ENCODE measurements around the gene KAZN. TPM values are rescaled to one million over a fixed set of nuclear protein-coding genes. Genes with fewer than 3 reads are reported as not detected.

The KAZN gene
- polyA plus RNA-seq, 1 donor (not counting 4 experiments of a cell fraction or from before 2014, with no cell fraction given) = 5.9 TPM

DNA sequence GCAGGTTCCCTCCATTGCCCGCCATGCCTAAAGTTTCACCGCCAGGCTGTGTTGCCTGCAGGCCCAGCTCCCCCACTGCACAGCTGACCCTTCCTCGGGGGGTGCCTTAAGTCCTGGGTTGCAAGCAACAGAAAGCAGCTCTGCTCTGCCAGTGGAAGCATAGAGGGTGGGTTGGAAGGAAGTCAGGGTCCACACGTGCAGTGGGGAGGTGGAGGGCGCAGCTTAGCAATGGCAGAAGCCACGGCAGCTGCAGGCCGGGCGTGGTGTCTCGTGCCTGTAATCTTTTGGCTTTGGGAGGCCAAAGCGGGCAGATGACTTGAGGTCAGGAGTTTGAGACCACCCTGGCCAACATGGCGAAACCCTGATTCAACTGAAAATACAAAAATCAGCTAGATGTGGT is 448.8 kb downstream of the KAZN start:
- no peaks in the 10 kb centered on the region for H3K27me3 ChIP-seq (ENCODE audit: control insufficient read depth, extremely low read depth, insufficient read depth, low read length)
- DNase-seq (ENCODE audit: low read depth, low spot score) (no peak), FAIRE-seq (no peak)
- H3K4me1 ChIP-seq (ENCODE audit: control insufficient read depth, extremely low read depth, insufficient read depth, low read length) = peaks cover 3% of the 10 kb centered on the region
- no peak overlapping the region for H3K4me3 ChIP-seq (ENCODE audit: control insufficient read depth in 2 of 3, extremely low read depth in 1 of 3, insufficient read depth in 2 of 3, low read depth in 1 of 3, low read length in 3 of 3)
- peaks cover 6 to 9% of the 10 kb centered on the region in 2 experiments for H3K36me3 ChIP-seq (ENCODE audit: control insufficient read depth in 2 of 2, extremely low read depth in 1 of 2, insufficient read depth in 2 of 2, low read length in 2 of 2)
- dilution Hi-C loops (cut with MboI; ENCODE audit: extremely low pct_ligation_motif_present, low sequenced_read_pairs) = no loop called here
- no peaks in the 10 kb centered on the region for H3K79me2 ChIP-seq (ENCODE audit: control insufficient read depth, insufficient read depth, low read length)
- no peaks in the 10 kb centered on the region for H4K20me1 ChIP-seq (ENCODE audit: control insufficient read depth, extremely low read depth, insufficient read depth, low read length)
- no peak overlapping the region for H3K9ac ChIP-seq (ENCODE audit: control insufficient read depth, extremely low read depth, insufficient read depth, low read length)
- H3K27ac ChIP-seq (ENCODE audit: control insufficient read depth, insufficient read depth, low read length) = no peak overlapping the region
- no peak overlapping the region for H2AFZ ChIP-seq (ENCODE audit: control insufficient read depth, low read length)
- no peaks in the 10 kb centered on the region for H3K9me1 ChIP-seq (ENCODE audit: control insufficient read depth, extremely low read depth, insufficient read depth, low read length)
- TF ChIP-seq, protein P1, sequence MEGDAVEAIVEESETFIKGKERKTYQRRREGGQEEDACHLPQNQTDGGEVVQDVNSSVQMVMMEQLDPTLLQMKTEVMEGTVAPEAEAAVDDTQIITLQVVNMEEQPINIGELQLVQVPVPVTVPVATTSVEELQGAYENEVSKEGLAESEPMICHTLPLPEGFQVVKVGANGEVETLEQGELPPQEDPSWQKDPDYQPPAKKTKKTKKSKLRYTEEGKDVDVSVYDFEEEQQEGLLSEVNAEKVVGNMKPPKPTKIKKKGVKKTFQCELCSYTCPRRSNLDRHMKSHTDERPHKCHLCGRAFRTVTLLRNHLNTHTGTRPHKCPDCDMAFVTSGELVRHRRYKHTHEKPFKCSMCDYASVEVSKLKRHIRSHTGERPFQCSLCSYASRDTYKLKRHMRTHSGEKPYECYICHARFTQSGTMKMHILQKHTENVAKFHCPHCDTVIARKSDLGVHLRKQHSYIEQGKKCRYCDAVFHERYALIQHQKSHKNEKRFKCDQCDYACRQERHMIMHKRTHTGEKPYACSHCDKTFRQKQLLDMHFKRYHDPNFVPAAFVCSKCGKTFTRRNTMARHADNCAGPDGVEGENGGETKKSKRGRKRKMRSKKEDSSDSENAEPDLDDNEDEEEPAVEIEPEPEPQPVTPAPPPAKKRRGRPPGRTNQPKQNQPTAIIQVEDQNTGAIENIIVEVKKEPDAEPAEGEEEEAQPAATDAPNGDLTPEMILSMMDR (optimal IDR thresholded peaks at IDR 0.05 in 1 of 3, IDR thresholded peaks at IDR 0.05 in 1 of 3, conservative IDR thresholded peaks at IDR 0.05 in 1 of 3; ENCODE audit: extremely low read depth in 1 of 3, insufficient read depth in 2 of 3, low read length in 3 of 3) = no peak
- TF ChIP-seq EZH2 (IDR thresholded peaks at IDR 0.05; ENCODE audit: low read length) = no peak
- no peaks in the 10 kb centered on the region for H3K9me3 ChIP-seq (ENCODE audit: control insufficient read depth, low read depth, low read length)
- no peak overlapping the region for H3K4me2 ChIP-seq (ENCODE audit: control insufficient read depth, extremely low read depth, insufficient read depth, low read depth, low read length)

DNA sequence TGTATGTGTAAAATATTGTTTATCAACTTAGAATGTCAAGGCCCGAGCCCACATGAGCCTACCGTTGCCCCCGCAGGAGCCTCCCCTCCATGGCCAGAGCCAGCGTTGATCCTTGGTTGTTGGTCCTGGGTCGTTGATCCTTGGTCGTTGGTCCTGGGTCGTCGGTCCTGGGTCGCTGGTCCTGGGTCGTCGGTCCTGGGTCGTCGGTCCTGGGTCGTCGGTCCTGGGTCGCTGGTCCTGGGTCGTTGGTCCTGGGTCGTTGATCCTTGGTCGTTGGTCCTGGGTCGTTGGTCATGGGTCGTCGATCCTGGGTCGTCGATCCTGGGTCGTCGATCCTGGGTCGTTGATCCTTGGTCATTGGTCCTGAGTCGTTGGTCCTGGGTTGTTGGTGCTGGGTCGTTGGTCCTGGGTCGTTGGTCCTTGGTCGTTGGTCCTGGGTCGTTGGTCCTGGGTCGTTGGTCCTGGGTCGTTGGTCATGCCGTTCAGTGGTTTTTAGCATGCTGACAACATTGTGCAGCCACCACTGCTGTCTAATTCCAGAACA is 450.0 kb downstream of the KAZN start:
- Histone ChIP-seq H3K36me3 (ENCODE audit: control insufficient read depth in 2 of 2, extremely low read depth in 1 of 2, insufficient read depth in 2 of 2, low read length in 2 of 2) (peaks cover 5 to 6% of the 10 kb centered on the region in 2 experiments), H2AFZ (ENCODE audit: control insufficient read depth, low read length) (no peak overlapping the region), H3K9ac (ENCODE audit: control insufficient read depth, extremely low read depth, insufficient read depth, low read length) (no peak overlapping the region), H3K9me3 (ENCODE audit: control insufficient read depth, low read depth, low read length) (no peaks in the 10 kb centered on the region), H3K27me3 (ENCODE audit: control insufficient read depth, extremely low read depth, insufficient read depth, low read length) (no peaks in the 10 kb centered on the region), H4K20me1 (ENCODE audit: control insufficient read depth, extremely low read depth, insufficient read depth, low read length) (no peaks in the 10 kb centered on the region), H3K9me1 (ENCODE audit: control insufficient read depth, extremely low read depth, insufficient read depth, low read length) (no peaks in the 10 kb centered on the region), H3K79me2 (ENCODE audit: control insufficient read depth, insufficient read depth, low read length) (no peaks in the 10 kb centered on the region), H3K4me2 (ENCODE audit: control insufficient read depth, extremely low read depth, insufficient read depth, low read depth, low read length) (no peak overlapping the region), H3K4me1 (ENCODE audit: control insufficient read depth, extremely low read depth, insufficient read depth, low read length) (peaks cover 3% of the 10 kb centered on the region), H3K27ac (ENCODE audit: control insufficient read depth, insufficient read depth, low read length) (no peak overlapping the region), H3K4me3 (ENCODE audit: control insufficient read depth in 2 of 3, extremely low read depth in 1 of 3, insufficient read depth in 2 of 3, low read depth in 1 of 3, low read length in 3 of 3) (no peak overlapping the region)
- TF ChIP-seq, protein P1 (optimal IDR thresholded peaks at IDR 0.05 in 1 of 3, IDR thresholded peaks at IDR 0.05 in 1 of 3, conservative IDR thresholded peaks at IDR 0.05 in 1 of 3; ENCODE audit: extremely low read depth in 1 of 3, insufficient read depth in 2 of 3, low read length in 3 of 3) = no peak
- no peak for TF ChIP-seq EZH2 (IDR thresholded peaks at IDR 0.05; ENCODE audit: low read length)
- no peak for FAIRE-seq
- dilution Hi-C loops (cut with MboI; ENCODE audit: extremely low pct_ligation_motif_present, low sequenced_read_pairs) = no loop called here
- DNase-seq (ENCODE audit: low read depth, low spot score) = no peak
